G401.6 (cell line): Measurements from ENCODE around the gene FOXD4L1.
"Not testable (repeated sequence)": the region's sequence is repeated elsewhere in the genome, so short reads cannot be mapped to it uniquely, and the experiment has no call there.

Experiments used
- FAIRE-seq: peaks from 2 replicates; lab custom pipeline; 2012; peaks lifted over from hg19 to GRCh38; lab: Jason Lieb, UNC

FOXD4L1 gene

GRCh38 chr2:113498365-113498764 is at the start of gene FOXD4L1:
Gene FOXD4L1 (plus strand): TSS chr2:113498665. CDS start chr2:113499257, 592 bp downstream.
- not testable (repeated sequence) for FAIRE-seq

GRCh38 chr2:113465770-113466169 is 32.7 kb upstream of the FOXD4L1 start:
- FAIRE-seq = not testable (repeated sequence)

- not testable (repeated sequence) for FAIRE-seq
These were observed 21.6 kb upstream of the FOXD4L1 start for GRCh38 chr2:113476688-113477368.

- FAIRE-seq = not testable (repeated sequence)
These were observed 1.9 kb upstream of the FOXD4L1 start for GRCh38 chr2:113496527-113496926.

GRCh38 chr2:113499019-113499885 is 787 bp downstream of the FOXD4L1 start:
- not testable (repeated sequence) for FAIRE-seq

- FAIRE-seq = not testable (repeated sequence)
These were observed 1.6 kb downstream of the FOXD4L1 start for GRCh38 chr2:113499886-113500722.

GRCh38 chr2:113500723-113501038 is 2.2 kb downstream of the FOXD4L1 start:
- not testable (repeated sequence) for FAIRE-seq

GRCh38 chr2:113502216-113503093 is 4.0 kb downstream of the FOXD4L1 start:
- not testable (repeated sequence) for FAIRE-seq

- FAIRE-seq = not testable (repeated sequence)
These were observed 4.9 kb downstream of the FOXD4L1 start for GRCh38 chr2:113503094-113504042.

GRCh38 chr2:113504081-113504480 is 5.6 kb downstream of the FOXD4L1 start:
- not testable (repeated sequence) for FAIRE-seq

- FAIRE-seq = not testable (repeated sequence)
These were observed 9.1 kb downstream of the FOXD4L1 start for GRCh38 chr2:113507394-113508140.

GRCh38 chr2:113508187-113508586 is 9.7 kb downstream of the FOXD4L1 start:
- not testable (repeated sequence) for FAIRE-seq

GRCh38 chr2:113510913-113511312 is 12.4 kb downstream of the FOXD4L1 start:
- not testable (repeated sequence) for FAIRE-seq

GRCh38 chr2:113511859-113512258 is 13.4 kb downstream of the FOXD4L1 start:
- not testable (repeated sequence) for FAIRE-seq

- not testable (repeated sequence) for FAIRE-seq
These were observed 17.0 kb downstream of the FOXD4L1 start for GRCh38 chr2:113515457-113515856.

GRCh38 chr2:113515995-113516394 is 17.5 kb downstream of the FOXD4L1 start:
- FAIRE-seq = not testable (repeated sequence)

GRCh38 chr2:113517025-113517424 is 18.6 kb downstream of the FOXD4L1 start:
- FAIRE-seq = not testable (repeated sequence)

GRCh38 chr2:113520837-113521236 is 22.4 kb downstream of the FOXD4L1 start:
- FAIRE-seq = not testable (repeated sequence)

GRCh38 chr2:113521492-113521891 is 23.0 kb downstream of the FOXD4L1 start:
- FAIRE-seq = not testable (repeated sequence)
